Osteocyte (in vitro differentiated cells): Measurements from ENCODE around the gene JPH4. TPM values are rescaled to one million over a fixed set of nuclear protein-coding genes. Genes with fewer than 3 reads are reported as not detected.
"Not testable (repeated sequence)": the region's sequence is repeated elsewhere in the genome, so short reads cannot be mapped to it uniquely, and the experiment has no call there.

ENCODE experiments used
- DNase-seq: peaks from one replicate; pipeline ENCODE4 v3.0.0; 2021; ENCODE audit warnings: mixed read lengths; ENCODE audit not compliant: unreplicated experiment; ENCODE audit errors: extremely low spot score
- H3K27ac Mint-ChIP-seq: one replicate; pipeline ENCODE4 v1.8.0; 2021; ENCODE audit warnings: mild to moderate bottlenecking, mixed read lengths; ENCODE audit not compliant: unreplicated experiment
- H3K27me3 Mint-ChIP-seq: one replicate; pipeline ENCODE4 v1.8.0; 2021; ENCODE audit warnings: mixed read lengths; ENCODE audit not compliant: unreplicated experiment
- H3K36me3 Mint-ChIP-seq: one replicate; pipeline ENCODE4 v1.8.0; 2021; ENCODE audit warnings: mixed read lengths; ENCODE audit not compliant: unreplicated experiment
- H3K4me1 Mint-ChIP-seq: one replicate; pipeline ENCODE4 v1.8.0; 2021; ENCODE audit warnings: mixed read lengths; ENCODE audit not compliant: unreplicated experiment
- H3K4me3 Mint-ChIP-seq: one replicate; pipeline ENCODE4 v1.8.0; 2021; ENCODE audit warnings: mild to moderate bottlenecking, moderate library complexity, mixed read lengths; ENCODE audit not compliant: unreplicated experiment
- H3K9me3 Mint-ChIP-seq: one replicate; pipeline ENCODE4 v1.8.0; 2021; ENCODE audit warnings: mixed read lengths; ENCODE audit not compliant: unreplicated experiment
- CTCF ChIP-seq: fragments of 200-600 bp; sonication (generic); IDR thresholded peaks from 2 replicates; pipeline ENCODE4 v1.5.0; 2021; ENCODE audit warnings: antibody characterized with exemption, mild to moderate bottlenecking, moderate library complexity
- total RNA-seq: library from RNA; stranded (reverse); gene quantifications from 2 replicates; pipeline ENCODE4 v1.2.1, GENCODE V29; 2021

Gene JPH4
- total RNA-seq, 1 donor from 2014 or later = not detected

- peaks cover 7% of the 10 kb centered on the region for H3K27me3 Mint-ChIP-seq
- no peaks in the 10 kb centered on the region for H3K36me3 Mint-ChIP-seq
- no peaks in the 10 kb centered on the region for H3K4me1 Mint-ChIP-seq
- no peak for DNase-seq
- H3K27ac Mint-ChIP-seq = no peak overlapping the region
- H3K9me3 Mint-ChIP-seq = no peaks in the 10 kb centered on the region
- no peak for TF ChIP-seq CTCF
- no peak overlapping the region for H3K4me3 Mint-ChIP-seq
These were observed 22.2 kb upstream of the JPH4 start for GRCh38 chr14:23600806-23601205.

- no peaks in the 10 kb centered on the region for H3K4me1 Mint-ChIP-seq
- no peak overlapping the region for H3K27ac Mint-ChIP-seq
- H3K36me3 Mint-ChIP-seq = no peaks in the 10 kb centered on the region
- H3K4me3 Mint-ChIP-seq = no peak overlapping the region
- peak; percentile 32 for DNase-seq
- no peak for TF ChIP-seq CTCF
- H3K27me3 Mint-ChIP-seq = peaks cover 7% of the 10 kb centered on the region
- no peaks in the 10 kb centered on the region for H3K9me3 Mint-ChIP-seq
These were observed 21.7 kb upstream of the JPH4 start for GRCh38 chr14:23600322-23600707.

GRCh38 chr14:23594191-23594590 is 15.6 kb upstream of the JPH4 start:
- H3K27me3 Mint-ChIP-seq = peaks cover 27% of the 10 kb centered on the region
- H3K27ac Mint-ChIP-seq, H3K4me3 Mint-ChIP-seq, H3K36me3 Mint-ChIP-seq, H3K9me3 Mint-ChIP-seq, H3K4me1 Mint-ChIP-seq, DNase-seq: not testable (repeated sequence)

GRCh38 chr14:23590198-23590597 is 11.6 kb upstream of the JPH4 start:
- H3K27me3 Mint-ChIP-seq = peaks cover 33% of the 10 kb centered on the region
- no peaks in the 10 kb centered on the region for H3K9me3 Mint-ChIP-seq
- no peak overlapping the region for H3K4me3 Mint-ChIP-seq
- no peaks in the 10 kb centered on the region for H3K36me3 Mint-ChIP-seq
- no peak for DNase-seq
- H3K27ac Mint-ChIP-seq = no peak overlapping the region
- TF ChIP-seq CTCF = no peak
- peaks cover 2% of the 10 kb centered on the region for H3K4me1 Mint-ChIP-seq

GRCh38 chr14:23589606-23590005 is 11.0 kb upstream of the JPH4 start:
- no peak for TF ChIP-seq CTCF
- no peak overlapping the region for H3K27ac Mint-ChIP-seq
- no peaks in the 10 kb centered on the region for H3K9me3 Mint-ChIP-seq
- no peak for DNase-seq
- peaks cover 33% of the 10 kb centered on the region for H3K27me3 Mint-ChIP-seq
- H3K4me1 Mint-ChIP-seq = peaks cover 2% of the 10 kb centered on the region
- no peaks in the 10 kb centered on the region for H3K36me3 Mint-ChIP-seq
- H3K4me3 Mint-ChIP-seq = no peak overlapping the region
